OCI-LY7 (cell line): ENCODE data around the gene COL17A1.

ENCODE experiments used
- EZH2phosphoT487 ChIP-seq: fragments of 200-600 bp; sonication (generic); IDR thresholded peaks from 2 replicates; pipeline ENCODE4 v1.6.1; 2018; ENCODE audit warnings: low read depth, borderline replicate concordance, mild to moderate bottlenecking, mixed run types, antibody characterized with exemption, low read length, moderate library complexity, mixed read lengths
- TF ChIP-seq, protein P1 (sequence below): fragments of 200-600 bp; sonication (generic); conservative IDR thresholded peaks from 2 replicates; pipeline ENCODE4 v1.5.1; 2014; ENCODE audit warnings: mild to moderate bottlenecking, antibody characterized with exemption, low read length, moderate library complexity, mixed read lengths

DNA sequence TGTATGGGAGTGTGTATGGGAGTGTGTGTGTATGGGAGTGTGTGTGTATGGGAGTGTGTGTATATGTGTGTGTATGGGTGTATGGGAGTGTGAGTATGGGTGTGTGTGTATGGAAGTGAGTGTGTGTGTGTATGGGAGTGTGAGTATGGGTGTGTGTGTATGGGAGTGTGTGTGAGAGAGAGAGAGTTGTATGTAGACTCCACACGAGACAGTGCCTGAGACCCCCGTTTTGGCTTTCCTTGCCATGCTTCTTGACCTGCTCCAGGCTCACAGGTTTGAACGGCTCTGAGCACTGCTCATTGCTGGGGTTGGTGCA lies 49.7 kb downstream of the COL17A1 start:
- TF ChIP-seq, protein P1, sequence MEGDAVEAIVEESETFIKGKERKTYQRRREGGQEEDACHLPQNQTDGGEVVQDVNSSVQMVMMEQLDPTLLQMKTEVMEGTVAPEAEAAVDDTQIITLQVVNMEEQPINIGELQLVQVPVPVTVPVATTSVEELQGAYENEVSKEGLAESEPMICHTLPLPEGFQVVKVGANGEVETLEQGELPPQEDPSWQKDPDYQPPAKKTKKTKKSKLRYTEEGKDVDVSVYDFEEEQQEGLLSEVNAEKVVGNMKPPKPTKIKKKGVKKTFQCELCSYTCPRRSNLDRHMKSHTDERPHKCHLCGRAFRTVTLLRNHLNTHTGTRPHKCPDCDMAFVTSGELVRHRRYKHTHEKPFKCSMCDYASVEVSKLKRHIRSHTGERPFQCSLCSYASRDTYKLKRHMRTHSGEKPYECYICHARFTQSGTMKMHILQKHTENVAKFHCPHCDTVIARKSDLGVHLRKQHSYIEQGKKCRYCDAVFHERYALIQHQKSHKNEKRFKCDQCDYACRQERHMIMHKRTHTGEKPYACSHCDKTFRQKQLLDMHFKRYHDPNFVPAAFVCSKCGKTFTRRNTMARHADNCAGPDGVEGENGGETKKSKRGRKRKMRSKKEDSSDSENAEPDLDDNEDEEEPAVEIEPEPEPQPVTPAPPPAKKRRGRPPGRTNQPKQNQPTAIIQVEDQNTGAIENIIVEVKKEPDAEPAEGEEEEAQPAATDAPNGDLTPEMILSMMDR, result no peak
- no peak for TF ChIP-seq EZH2phosphoT487
